Measurements from ENCODE around the gene CHGA. TPM values are rescaled to one million over a fixed set of nuclear protein-coding genes. Genes with fewer than 3 reads are reported as not detected.
A peak's percentile ranks its signal among the peaks of the same experiment; 100 is the strongest.

The CHGA gene
- polyA plus RNA-seq, 1 donor, result 708 TPM

DNA sequence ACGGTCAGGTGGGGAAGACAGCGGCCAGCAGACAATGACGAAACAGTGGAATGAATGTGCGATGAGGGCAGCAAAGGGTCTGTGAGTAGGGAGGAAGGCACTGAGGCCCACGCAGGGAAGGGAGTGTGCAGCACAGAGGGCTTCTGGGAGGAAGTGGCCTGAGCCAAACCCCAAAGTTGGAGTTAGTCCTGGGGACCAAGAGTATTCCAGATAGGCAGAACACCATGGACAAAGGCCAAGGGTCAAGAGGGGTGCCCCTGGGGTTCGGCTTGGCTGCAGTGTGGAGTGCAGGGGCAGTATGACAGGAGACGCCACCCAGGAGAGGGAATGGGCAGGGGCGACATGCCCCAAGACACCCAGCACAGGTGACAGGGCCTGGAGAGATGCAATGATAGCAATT lies 58.8 kb downstream of the CHGA start:
- peaks cover 4% of the 10 kb centered on the region for H3K4me1 ChIP-seq (ENCODE audit: control insufficient read depth, insufficient read depth, low read length)
- H3K27ac ChIP-seq (ENCODE audit: low read length), result no peak overlapping the region
- H3K9me3 ChIP-seq (ENCODE audit: control insufficient read depth, low read depth, low read length), result peaks cover 18% of the 10 kb centered on the region
- H3K27me3 ChIP-seq (ENCODE audit: control insufficient read depth, insufficient read depth, low read length), result no peaks in the 10 kb centered on the region
- H3K36me3 ChIP-seq (ENCODE audit: control insufficient read depth, insufficient read depth, low read length), result peaks cover 57% of the 10 kb centered on the region
- DNase-seq, result no peak
- 100% methylated on average over 2 of the region's 8 CpGs for WGBS (ENCODE audit: insufficient coverage, low lambda C conversion rate)
- no peak overlapping the region for H3K4me3 ChIP-seq (ENCODE audit: low read length)

- Histone ChIP-seq H3K9me3 (ENCODE audit: control insufficient read depth, low read depth, low read length) (peaks cover 18% of the 10 kb centered on the region), H3K36me3 (ENCODE audit: control insufficient read depth, insufficient read depth, low read length) (peaks cover 51% of the 10 kb centered on the region), H3K4me3 (ENCODE audit: low read length) (no peak overlapping the region), H3K27ac (ENCODE audit: low read length) (no peak overlapping the region), H3K27me3 (ENCODE audit: control insufficient read depth, insufficient read depth, low read length) (no peaks in the 10 kb centered on the region), H3K4me1 (ENCODE audit: control insufficient read depth, insufficient read depth, low read length) (peaks cover 4% of the 10 kb centered on the region)
- no peak for DNase-seq
- no CpG with 5 or more reads among the region's 8 CpGs for WGBS (ENCODE audit: insufficient coverage, low lambda C conversion rate)
These were observed 60.0 kb downstream of the CHGA start for GRCh38 chr14:92982956-92983355.

GRCh38 chr14:92984082-92984788 lies 61.3 kb downstream of the CHGA start:
- H3K9me3 ChIP-seq (ENCODE audit: control insufficient read depth, low read depth, low read length), result peaks cover 8% of the 10 kb centered on the region
- peaks cover 54% of the 10 kb centered on the region for H3K36me3 ChIP-seq (ENCODE audit: control insufficient read depth, insufficient read depth, low read length)
- no peak overlapping the region for H3K4me3 ChIP-seq (ENCODE audit: low read length)
- DNase-seq, result no peak
- WGBS (ENCODE audit: insufficient coverage, low lambda C conversion rate), result 100% methylated on average over 1 of the region's 5 CpGs
- H3K27me3 ChIP-seq (ENCODE audit: control insufficient read depth, insufficient read depth, low read length), result no peaks in the 10 kb centered on the region
- peak overlapping the region; percentile 63 for H3K27ac ChIP-seq (ENCODE audit: low read length)
- peaks cover 4% of the 10 kb centered on the region for H3K4me1 ChIP-seq (ENCODE audit: control insufficient read depth, insufficient read depth, low read length)

Other genes with a start within 250 kb of the CHGA start
- 269 TPM for gene LGMN, start 174.5 kb upstream of the CHGA start, polyA plus RNA-seq
- gene GOLGA5, start 128.8 kb upstream of the CHGA start, polyA plus RNA-seq, result 37.5 TPM
- gene ITPK1, start 192.8 kb downstream of the CHGA start, polyA plus RNA-seq, result 139 TPM

All from large intestine (tissue), 3 donors.